Measurements from ENCODE around the gene OSBPL8.

DNA sequence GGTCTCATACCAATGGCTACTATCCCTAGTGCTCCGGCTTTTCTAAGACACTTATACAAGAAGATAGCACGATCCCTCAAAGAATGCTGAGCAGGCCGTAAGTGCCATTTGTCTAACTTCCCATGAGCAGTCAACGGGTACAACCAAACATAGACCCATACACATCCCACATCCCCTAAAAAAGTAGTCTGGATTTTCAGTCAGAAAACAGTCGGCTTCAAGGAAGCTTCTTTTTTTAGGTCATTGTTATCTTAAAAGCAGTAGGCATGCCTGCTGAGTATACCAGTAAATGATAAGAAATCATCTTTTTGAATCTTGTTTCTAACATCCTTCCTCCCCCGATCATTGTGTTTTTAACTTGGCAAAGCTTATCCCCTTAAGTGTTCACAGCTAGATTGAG is 19.8 kb downstream of the OSBPL8 start:
- TF ChIP-seq, protein P1, sequence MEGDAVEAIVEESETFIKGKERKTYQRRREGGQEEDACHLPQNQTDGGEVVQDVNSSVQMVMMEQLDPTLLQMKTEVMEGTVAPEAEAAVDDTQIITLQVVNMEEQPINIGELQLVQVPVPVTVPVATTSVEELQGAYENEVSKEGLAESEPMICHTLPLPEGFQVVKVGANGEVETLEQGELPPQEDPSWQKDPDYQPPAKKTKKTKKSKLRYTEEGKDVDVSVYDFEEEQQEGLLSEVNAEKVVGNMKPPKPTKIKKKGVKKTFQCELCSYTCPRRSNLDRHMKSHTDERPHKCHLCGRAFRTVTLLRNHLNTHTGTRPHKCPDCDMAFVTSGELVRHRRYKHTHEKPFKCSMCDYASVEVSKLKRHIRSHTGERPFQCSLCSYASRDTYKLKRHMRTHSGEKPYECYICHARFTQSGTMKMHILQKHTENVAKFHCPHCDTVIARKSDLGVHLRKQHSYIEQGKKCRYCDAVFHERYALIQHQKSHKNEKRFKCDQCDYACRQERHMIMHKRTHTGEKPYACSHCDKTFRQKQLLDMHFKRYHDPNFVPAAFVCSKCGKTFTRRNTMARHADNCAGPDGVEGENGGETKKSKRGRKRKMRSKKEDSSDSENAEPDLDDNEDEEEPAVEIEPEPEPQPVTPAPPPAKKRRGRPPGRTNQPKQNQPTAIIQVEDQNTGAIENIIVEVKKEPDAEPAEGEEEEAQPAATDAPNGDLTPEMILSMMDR (IDR thresholded peaks at IDR 0.05): no peak
- TF ChIP-seq POLR2A (IDR thresholded peaks at IDR 0.05): no peak

Measured in body of pancreas (tissue), 4 donors.